ENCODE measurements around the gene KCNAB1.

KCNAB1 gene

DNA sequence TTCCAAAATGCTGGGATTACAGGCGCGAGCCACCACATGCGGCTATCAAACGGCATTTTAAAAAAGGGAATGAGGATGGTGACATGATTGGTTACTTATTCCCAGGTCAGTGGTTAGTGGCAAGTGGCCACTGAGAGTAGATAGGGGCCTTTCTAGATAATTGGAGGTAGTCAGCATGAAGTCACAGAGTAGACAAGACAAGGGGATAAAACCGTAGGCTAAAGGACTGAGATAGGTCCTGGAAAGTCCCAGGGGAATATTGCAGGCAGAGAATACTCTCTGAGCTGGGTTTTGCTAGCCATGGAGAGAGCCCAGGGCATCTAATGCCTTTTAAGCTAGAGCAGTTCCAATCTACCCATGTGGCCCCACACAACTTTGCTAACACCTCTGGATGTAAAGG is 52.2 kb downstream of the KCNAB1 start:
- Histone ChIP-seq H3K9me3 (ENCODE audit: control insufficient read depth, low read length) (no peaks in the 10 kb centered on the region), H3K4me3 (ENCODE audit: insufficient read depth, low read depth, low read length, poor library complexity, severe bottlenecking) (no peak overlapping the region), H3K27ac (ENCODE audit: insufficient read depth, low read length, poor library complexity, severe bottlenecking) (no peak overlapping the region), H3K36me3 (ENCODE audit: control insufficient read depth, insufficient read depth, low read length) (no peaks in the 10 kb centered on the region), H3K27me3 (replicated peaks; ENCODE audit: control insufficient read depth, insufficient read depth, low read length, poor library complexity, severe bottlenecking) (no peaks in the 10 kb centered on the region), H3K4me1 (ENCODE audit: control insufficient read depth, insufficient read depth, low read length, poor library complexity, severe bottlenecking) (no peaks in the 10 kb centered on the region)
- DNase-seq, result no peak

GRCh38 chr3:156174229-156174847 is 54.0 kb downstream of the KCNAB1 start:
- H3K36me3 ChIP-seq (ENCODE audit: control insufficient read depth, insufficient read depth, low read length), result no peaks in the 10 kb centered on the region
- H3K27ac ChIP-seq (ENCODE audit: insufficient read depth, low read length, poor library complexity, severe bottlenecking), result no peak overlapping the region
- no peaks in the 10 kb centered on the region for H3K4me1 ChIP-seq (ENCODE audit: control insufficient read depth, insufficient read depth, low read length, poor library complexity, severe bottlenecking)
- H3K9me3 ChIP-seq (ENCODE audit: control insufficient read depth, low read length), result no peaks in the 10 kb centered on the region
- no peaks in the 10 kb centered on the region for H3K27me3 ChIP-seq (replicated peaks; ENCODE audit: control insufficient read depth, insufficient read depth, low read length, poor library complexity, severe bottlenecking)
- no peak overlapping the region for H3K4me3 ChIP-seq (ENCODE audit: insufficient read depth, low read depth, low read length, poor library complexity, severe bottlenecking)
- DNase-seq, result no peak

GRCh38 chr3:156175570-156175969 is 55.2 kb downstream of the KCNAB1 start:
- no peak overlapping the region for H3K27ac ChIP-seq (ENCODE audit: insufficient read depth, low read length, poor library complexity, severe bottlenecking)
- no peaks in the 10 kb centered on the region for H3K9me3 ChIP-seq (ENCODE audit: control insufficient read depth, low read length)
- no peak overlapping the region for H3K4me3 ChIP-seq (ENCODE audit: insufficient read depth, low read depth, low read length, poor library complexity, severe bottlenecking)
- H3K27me3 ChIP-seq (replicated peaks; ENCODE audit: control insufficient read depth, insufficient read depth, low read length, poor library complexity, severe bottlenecking), result no peaks in the 10 kb centered on the region
- DNase-seq, result no peak
- no peaks in the 10 kb centered on the region for H3K36me3 ChIP-seq (ENCODE audit: control insufficient read depth, insufficient read depth, low read length)
- H3K4me1 ChIP-seq (ENCODE audit: control insufficient read depth, insufficient read depth, low read length, poor library complexity, severe bottlenecking), result no peaks in the 10 kb centered on the region

GRCh38 chr3:156176048-156176447 is 55.7 kb downstream of the KCNAB1 start:
- no peaks in the 10 kb centered on the region for H3K9me3 ChIP-seq (ENCODE audit: control insufficient read depth, low read length)
- H3K27me3 ChIP-seq (replicated peaks; ENCODE audit: control insufficient read depth, insufficient read depth, low read length, poor library complexity, severe bottlenecking), result no peaks in the 10 kb centered on the region
- H3K4me3 ChIP-seq (ENCODE audit: insufficient read depth, low read depth, low read length, poor library complexity, severe bottlenecking), result no peak overlapping the region
- no peak overlapping the region for H3K27ac ChIP-seq (ENCODE audit: insufficient read depth, low read length, poor library complexity, severe bottlenecking)
- H3K36me3 ChIP-seq (ENCODE audit: control insufficient read depth, insufficient read depth, low read length), result no peaks in the 10 kb centered on the region
- no peak for DNase-seq
- no peaks in the 10 kb centered on the region for H3K4me1 ChIP-seq (ENCODE audit: control insufficient read depth, insufficient read depth, low read length, poor library complexity, severe bottlenecking)

DNA sequence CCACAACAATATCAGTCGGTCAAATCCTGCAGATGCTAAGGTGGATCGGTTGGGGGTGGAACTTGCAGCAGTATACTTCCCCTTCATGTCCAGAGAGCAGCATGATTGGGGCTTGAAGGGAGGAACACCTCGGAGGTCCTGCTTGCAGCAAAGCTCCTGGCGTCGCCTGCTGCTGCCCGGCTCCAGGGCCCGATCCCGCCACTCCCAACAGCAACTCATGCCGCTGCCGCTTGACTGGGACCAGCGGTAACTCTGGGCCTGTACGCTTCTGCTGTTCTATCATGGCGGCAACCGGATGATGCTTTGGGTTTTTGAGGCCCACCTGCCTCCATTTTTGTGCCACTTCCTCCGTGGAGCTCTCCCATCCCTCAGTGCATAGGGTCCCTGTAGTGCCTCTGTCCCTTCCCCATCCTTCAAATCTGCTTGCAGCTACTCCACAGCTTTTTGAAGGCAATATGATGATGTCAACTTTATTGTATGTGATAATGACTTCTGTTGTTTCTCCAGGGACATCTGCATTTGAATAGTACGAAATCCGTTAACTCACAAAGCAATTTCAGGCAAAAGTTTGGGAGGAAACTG is 56.3 kb downstream of the KCNAB1 start:
- no peak overlapping the region for H3K4me3 ChIP-seq (ENCODE audit: insufficient read depth, low read depth, low read length, poor library complexity, severe bottlenecking)
- no peak overlapping the region for H3K27ac ChIP-seq (ENCODE audit: insufficient read depth, low read length, poor library complexity, severe bottlenecking)
- no peaks in the 10 kb centered on the region for H3K27me3 ChIP-seq (replicated peaks; ENCODE audit: control insufficient read depth, insufficient read depth, low read length, poor library complexity, severe bottlenecking)
- H3K4me1 ChIP-seq (ENCODE audit: control insufficient read depth, insufficient read depth, low read length, poor library complexity, severe bottlenecking), result no peaks in the 10 kb centered on the region
- DNase-seq, result no peak
- H3K36me3 ChIP-seq (ENCODE audit: control insufficient read depth, insufficient read depth, low read length), result no peaks in the 10 kb centered on the region
- no peaks in the 10 kb centered on the region for H3K9me3 ChIP-seq (ENCODE audit: control insufficient read depth, low read length)

DNA sequence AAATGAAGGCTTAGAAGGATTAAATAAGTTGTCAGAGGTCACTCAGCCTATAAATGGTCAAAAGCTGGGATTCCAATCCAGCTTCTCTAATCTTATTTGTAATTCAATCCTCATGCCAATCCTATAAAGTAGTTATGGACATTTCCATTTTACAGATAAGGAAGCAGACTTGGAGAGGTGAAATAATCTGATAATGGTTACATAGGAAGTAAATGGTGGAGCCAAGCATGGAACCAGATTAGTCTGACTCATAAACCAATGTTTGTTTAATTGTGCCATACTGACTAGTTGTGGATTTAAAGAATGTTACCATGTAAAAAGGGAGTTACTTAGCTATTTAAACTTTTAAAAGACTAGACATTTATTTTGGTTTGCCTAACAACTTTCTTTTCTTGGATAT is 59.7 kb downstream of the KCNAB1 start:
- Histone ChIP-seq H3K27ac (ENCODE audit: insufficient read depth, low read length, poor library complexity, severe bottlenecking) (no peak overlapping the region), H3K36me3 (ENCODE audit: control insufficient read depth, insufficient read depth, low read length) (no peaks in the 10 kb centered on the region), H3K9me3 (ENCODE audit: control insufficient read depth, low read length) (no peaks in the 10 kb centered on the region), H3K27me3 (replicated peaks; ENCODE audit: control insufficient read depth, insufficient read depth, low read length, poor library complexity, severe bottlenecking) (no peaks in the 10 kb centered on the region), H3K4me3 (ENCODE audit: insufficient read depth, low read depth, low read length, poor library complexity, severe bottlenecking) (no peak overlapping the region), H3K4me1 (ENCODE audit: control insufficient read depth, insufficient read depth, low read length, poor library complexity, severe bottlenecking) (no peaks in the 10 kb centered on the region)
- no peak for DNase-seq

- no peaks in the 10 kb centered on the region for H3K9me3 ChIP-seq (ENCODE audit: control insufficient read depth, low read length)
- H3K27me3 ChIP-seq (replicated peaks; ENCODE audit: control insufficient read depth, insufficient read depth, low read length, poor library complexity, severe bottlenecking), result no peaks in the 10 kb centered on the region
- DNase-seq, result no peak
- no peaks in the 10 kb centered on the region for H3K36me3 ChIP-seq (ENCODE audit: control insufficient read depth, insufficient read depth, low read length)
- no peak overlapping the region for H3K4me3 ChIP-seq (ENCODE audit: insufficient read depth, low read depth, low read length, poor library complexity, severe bottlenecking)
- H3K4me1 ChIP-seq (ENCODE audit: control insufficient read depth, insufficient read depth, low read length, poor library complexity, severe bottlenecking), result no peaks in the 10 kb centered on the region
- no peak overlapping the region for H3K27ac ChIP-seq (ENCODE audit: insufficient read depth, low read length, poor library complexity, severe bottlenecking)
These were observed 61.1 kb downstream of the KCNAB1 start for GRCh38 chr3:156181509-156181908.

DNA sequence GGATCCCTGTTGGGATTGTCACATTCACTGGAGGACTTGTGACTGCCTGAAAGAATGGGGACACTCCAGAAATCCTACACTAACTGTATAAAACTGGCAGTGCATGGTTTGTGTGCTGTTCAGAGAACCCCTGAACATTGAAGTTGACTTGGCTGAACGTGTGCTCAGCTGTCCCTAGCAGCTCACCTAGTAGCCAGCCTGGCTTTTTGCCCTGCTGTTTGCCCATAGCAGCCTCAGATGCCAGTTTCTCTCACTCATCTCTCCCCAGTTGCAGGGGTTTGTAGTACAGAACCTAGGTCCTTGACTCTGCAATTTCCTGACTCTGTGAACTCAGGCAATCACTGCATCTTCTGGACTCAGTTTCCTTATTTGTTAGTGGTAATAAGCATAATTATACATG is 63.0 kb downstream of the KCNAB1 start:
- Histone ChIP-seq H3K4me1 (ENCODE audit: control insufficient read depth, insufficient read depth, low read length, poor library complexity, severe bottlenecking) (no peaks in the 10 kb centered on the region), H3K9me3 (ENCODE audit: control insufficient read depth, low read length) (no peaks in the 10 kb centered on the region), H3K27ac (ENCODE audit: insufficient read depth, low read length, poor library complexity, severe bottlenecking) (no peak overlapping the region), H3K4me3 (ENCODE audit: insufficient read depth, low read depth, low read length, poor library complexity, severe bottlenecking) (no peak overlapping the region), H3K27me3 (replicated peaks; ENCODE audit: control insufficient read depth, insufficient read depth, low read length, poor library complexity, severe bottlenecking) (no peaks in the 10 kb centered on the region), H3K36me3 (ENCODE audit: control insufficient read depth, insufficient read depth, low read length) (no peaks in the 10 kb centered on the region)
- DNase-seq, result no peak

DNA sequence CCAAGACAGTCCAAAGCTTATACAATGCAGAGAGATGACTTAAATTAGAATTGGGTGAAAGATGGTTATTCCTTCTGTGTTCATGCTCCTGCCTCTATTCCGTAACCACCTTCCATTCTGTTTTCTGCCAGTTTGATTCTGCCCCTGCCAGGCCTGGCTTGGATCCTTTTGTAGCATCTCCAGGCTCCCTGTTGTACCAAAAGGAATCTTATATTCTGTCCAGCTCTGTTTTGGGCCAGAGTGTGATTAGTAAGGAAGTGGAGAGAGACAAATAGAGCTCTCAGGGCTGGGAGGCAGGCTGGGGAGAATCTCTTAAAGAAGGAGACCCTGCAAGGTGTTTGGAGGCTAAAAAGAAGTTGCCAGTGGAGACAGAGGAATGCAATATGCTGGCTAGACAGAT is 63.8 kb downstream of the KCNAB1 start:
- no peaks in the 10 kb centered on the region for H3K4me1 ChIP-seq (ENCODE audit: control insufficient read depth, insufficient read depth, low read length, poor library complexity, severe bottlenecking)
- H3K27me3 ChIP-seq (replicated peaks; ENCODE audit: control insufficient read depth, insufficient read depth, low read length, poor library complexity, severe bottlenecking), result no peaks in the 10 kb centered on the region
- H3K36me3 ChIP-seq (ENCODE audit: control insufficient read depth, insufficient read depth, low read length), result no peaks in the 10 kb centered on the region
- no peak for DNase-seq
- H3K27ac ChIP-seq (ENCODE audit: insufficient read depth, low read length, poor library complexity, severe bottlenecking), result no peak overlapping the region
- H3K4me3 ChIP-seq (ENCODE audit: insufficient read depth, low read depth, low read length, poor library complexity, severe bottlenecking), result no peak overlapping the region
- no peaks in the 10 kb centered on the region for H3K9me3 ChIP-seq (ENCODE audit: control insufficient read depth, low read length)

DNA sequence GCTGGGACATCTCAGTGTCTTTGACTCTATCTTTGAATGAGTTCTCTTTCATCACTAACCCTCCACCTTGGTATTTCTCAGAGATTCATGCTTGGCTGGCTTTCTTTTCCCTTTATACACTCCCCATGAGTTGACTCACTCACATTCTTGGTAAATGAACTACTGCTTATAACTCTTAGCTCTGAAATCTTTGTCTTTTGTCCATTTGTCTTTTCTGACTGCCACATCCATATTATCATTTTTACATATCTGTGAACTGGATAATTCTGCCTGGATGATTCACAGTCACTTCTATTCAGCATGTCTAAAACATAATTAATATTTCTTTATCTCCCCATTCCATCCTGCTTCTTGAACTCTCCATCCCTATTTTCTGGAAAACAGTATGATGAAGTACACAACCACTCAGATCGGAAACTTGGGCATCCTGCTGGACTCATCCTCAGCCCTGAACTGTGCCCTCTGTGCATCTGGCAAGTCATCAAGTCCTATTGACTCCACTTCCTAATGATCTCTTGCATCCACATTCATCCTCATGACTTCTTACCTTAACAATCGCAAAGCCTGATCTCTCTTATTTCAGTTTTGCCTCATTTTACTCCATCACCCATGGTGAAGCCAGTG is 66.9 kb downstream of the KCNAB1 start:
- no peak for DNase-seq
- no peaks in the 10 kb centered on the region for H3K4me1 ChIP-seq (ENCODE audit: control insufficient read depth, insufficient read depth, low read length, poor library complexity, severe bottlenecking)
- no peak overlapping the region for H3K4me3 ChIP-seq (ENCODE audit: insufficient read depth, low read depth, low read length, poor library complexity, severe bottlenecking)
- no peak overlapping the region for H3K27ac ChIP-seq (ENCODE audit: insufficient read depth, low read length, poor library complexity, severe bottlenecking)
- no peaks in the 10 kb centered on the region for H3K27me3 ChIP-seq (replicated peaks; ENCODE audit: control insufficient read depth, insufficient read depth, low read length, poor library complexity, severe bottlenecking)
- no peaks in the 10 kb centered on the region for H3K9me3 ChIP-seq (ENCODE audit: control insufficient read depth, low read length)
- H3K36me3 ChIP-seq (ENCODE audit: control insufficient read depth, insufficient read depth, low read length), result no peaks in the 10 kb centered on the region
